Activated T-cell treated with anti-CD3 and anti-CD28 coated beads for 24 hours (primary cell): Measurements from ENCODE around the gene PXDN.
"Not testable (repeated sequence)": the region's sequence is repeated elsewhere in the genome, so short reads cannot be mapped to it uniquely, and the experiment has no call there.

Experiments used
- DNase-seq: peaks from one replicate; pipeline ENCODE4 v3.0.0-alpha.2; 2020; ENCODE audit warnings: low read depth

PXDN gene

DNA sequence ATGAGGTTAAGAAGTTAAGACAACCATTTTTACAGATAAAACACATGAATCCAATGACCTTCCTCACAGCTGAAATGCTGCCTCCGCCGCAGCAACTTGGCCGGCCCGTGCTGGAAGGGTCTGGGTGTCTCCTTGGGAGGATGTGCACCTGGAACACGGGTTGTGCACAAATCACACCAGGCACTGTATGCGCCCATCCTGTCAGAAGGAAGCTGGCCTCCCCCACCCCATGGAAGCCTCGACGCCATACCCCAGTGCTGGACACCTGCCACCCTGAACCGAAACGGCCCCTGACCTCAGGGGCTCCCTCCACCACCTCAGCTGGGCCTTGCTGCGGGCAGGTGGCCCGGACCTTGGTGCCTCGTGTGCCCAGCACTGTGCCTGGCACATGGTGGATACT is 111.8 kb downstream of the PXDN start:
- no peak for DNase-seq

DNA sequence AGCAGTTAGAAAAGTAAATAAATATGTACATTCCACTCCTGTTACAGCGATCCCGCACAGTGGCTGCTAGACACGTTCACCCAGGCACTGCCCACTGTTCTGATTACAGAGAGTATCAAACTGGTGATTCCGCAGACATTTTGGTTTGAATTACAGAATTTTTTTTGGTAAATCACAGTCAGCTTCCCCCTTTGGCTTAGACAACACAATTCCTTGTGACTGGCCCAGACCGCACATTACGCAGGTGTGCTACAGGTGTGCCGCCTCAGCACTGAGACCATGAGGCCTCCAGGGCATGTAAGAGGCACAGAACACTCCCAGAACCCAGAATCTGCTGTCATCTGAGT is 112.3 kb downstream of the PXDN start:
- no peak for DNase-seq

DNA sequence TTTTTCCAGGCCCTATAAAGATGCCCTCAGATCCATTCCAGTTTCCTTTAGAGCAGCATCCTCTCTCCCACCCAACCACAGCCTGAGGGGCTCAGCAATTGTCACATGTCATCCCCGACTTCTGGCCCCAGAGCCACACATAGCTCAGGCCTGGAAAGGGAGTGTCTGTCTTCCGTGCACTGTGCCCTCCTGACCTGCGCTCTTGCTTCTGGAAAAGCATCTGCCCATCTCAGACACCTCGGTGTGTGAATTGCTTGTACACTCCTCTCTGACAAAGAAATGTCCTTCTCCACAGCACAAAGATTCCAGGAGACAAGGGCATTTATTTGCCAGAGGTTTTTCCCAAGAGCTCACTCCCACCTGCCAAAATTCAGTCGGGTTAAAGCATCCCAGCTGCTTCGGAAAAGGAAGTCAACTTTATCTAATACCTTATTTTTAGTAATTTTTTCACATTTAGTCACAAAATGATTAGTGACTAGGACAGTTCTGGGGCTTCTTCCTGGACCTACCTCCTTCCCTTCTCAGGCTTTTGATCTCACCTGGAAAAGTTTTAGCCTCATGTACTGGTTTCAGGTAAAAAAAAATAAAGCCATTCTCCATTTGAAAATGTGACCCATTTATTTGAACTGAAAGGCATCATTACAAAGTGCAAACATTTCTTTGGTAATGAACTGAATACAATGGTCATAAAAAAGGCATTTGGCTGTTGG is 112.9 kb downstream of the PXDN start:
- no peak for DNase-seq

DNA sequence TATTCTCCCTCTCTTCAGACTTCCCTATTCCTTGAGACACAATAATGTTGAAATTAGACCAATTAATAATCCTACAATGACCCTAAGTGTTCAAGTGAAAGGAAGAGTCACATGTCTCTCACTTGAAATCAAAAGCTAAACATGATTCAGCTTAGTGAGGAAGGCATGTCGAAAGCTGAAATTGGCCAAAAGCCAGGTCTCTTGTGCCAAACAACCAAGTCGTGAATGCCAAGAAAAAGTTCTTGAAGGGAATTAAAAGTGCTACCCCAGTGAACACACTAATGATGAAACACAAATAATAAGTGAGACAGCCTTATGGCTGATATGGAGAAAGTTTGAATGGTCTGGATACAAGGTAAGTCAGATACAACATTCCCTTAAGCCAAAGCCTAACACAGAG is 115.4 kb downstream of the PXDN start:
- no peak for DNase-seq

DNA sequence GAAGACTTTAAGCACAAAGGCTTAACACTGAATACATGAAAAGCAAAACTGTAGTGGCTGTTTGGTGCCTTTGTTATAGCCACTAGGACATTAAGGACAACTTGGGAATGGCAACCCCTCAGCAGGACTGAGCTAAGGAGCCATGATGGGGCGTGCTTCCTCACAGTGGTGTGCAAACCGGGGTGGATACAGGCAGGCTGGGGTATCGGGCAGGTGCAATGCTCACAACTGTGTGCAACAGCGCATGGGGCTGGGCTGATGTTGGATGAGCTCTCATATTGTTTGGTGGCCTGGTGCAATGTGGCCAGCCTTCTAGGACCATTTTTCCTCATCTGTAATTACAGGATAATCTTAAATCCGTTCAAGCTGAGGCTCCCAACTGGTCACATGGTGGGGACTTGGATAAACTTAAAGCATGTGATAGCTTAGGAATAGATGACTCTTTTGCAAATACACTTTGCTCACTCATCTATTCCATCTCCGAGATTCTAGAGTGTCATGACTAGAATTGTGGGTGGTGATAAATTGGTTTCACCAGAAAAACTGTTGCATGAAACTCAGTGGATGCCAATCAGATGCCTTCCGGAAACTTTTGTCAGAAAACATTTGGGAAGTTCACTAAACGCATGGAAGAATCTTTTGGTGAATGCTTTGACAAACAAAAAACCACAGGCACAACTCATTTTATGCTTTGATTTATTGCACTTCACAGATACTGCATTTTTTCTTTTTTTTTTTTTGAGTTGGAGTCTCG is 116.5 kb downstream of the PXDN start:
- DNase-seq: no peak

DNA sequence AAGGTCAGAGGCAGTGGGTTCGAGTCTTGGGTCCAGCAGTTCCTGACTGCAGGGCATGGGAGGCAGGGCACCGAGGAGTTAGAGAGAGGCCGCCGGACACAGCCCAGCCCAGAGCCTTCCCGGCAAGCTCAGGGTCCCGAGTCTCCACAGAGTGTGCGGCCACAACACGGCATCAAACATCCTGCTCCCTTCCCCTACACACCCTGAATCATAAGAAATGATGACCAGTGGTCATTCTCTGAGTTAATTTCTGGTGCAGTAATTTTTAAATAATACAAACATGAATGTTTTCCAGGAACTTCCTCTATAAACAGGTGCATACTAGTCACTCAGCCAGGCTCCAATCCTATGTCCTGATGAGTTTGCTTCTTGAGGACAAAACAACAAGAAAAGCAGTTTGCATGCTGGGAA is 118.0 kb downstream of the PXDN start:
- no peak for DNase-seq

DNA sequence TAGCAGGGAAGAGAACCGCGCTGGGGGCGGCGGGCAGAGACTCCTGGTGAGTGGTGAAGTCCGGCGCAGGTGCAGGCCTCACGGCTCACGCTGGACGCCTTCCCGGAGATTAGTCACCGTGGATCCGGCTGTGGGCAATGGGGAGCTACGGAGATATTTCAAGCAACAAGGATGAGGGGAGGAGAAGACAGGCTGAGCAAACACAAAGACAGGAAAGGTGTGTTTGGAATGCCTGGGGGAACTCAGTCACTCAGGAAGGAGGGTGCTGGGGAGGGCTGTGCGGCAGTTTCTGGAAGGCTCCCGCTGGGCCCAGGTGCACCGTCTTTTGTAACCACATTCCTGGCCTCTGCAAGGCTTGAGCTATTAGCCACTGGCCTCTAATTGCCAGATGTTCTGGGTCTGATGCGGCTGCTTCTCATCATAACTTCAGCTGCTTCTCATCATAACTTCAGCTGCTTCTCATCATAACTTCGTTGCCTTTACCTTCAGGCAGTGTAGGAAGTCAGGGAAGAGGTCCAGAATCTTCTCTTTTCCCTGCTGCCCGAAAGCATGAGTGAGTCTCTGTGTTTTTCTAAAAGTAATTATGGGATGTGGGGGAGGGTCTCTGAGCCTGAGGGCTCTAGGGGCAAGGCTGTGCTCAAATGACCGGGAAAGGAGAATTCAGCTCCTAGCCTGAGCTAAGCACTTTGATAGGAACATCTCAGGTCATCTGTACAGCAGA is 118.9 kb downstream of the PXDN start:
- DNase-seq: no peak

DNA sequence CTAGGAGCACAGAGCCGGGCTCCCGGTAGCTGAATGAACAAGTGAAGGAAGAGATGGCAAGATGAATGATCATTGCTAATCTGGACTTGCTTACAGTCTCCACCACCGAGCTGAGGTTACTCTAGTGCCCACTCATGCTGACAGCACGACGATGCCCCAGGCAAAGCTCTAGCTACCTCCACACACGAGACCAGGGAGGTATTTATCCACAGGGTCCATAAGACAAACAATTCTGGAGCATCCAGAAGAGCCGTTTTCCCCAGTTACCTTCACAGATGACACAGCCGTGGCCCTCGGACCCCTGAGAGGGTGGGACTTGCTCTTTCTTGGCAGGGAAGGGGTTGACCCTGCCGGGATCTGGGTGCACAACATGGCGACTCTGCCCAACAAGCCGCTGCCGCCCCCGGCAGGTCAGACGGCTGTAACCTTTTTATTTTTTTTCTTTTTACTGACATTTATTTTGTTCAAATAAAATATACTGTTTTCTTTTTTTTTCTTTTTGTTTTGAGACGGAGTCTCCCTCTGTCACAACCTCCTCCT is 120.3 kb downstream of the PXDN start:
- DNase-seq: no peak

DNA sequence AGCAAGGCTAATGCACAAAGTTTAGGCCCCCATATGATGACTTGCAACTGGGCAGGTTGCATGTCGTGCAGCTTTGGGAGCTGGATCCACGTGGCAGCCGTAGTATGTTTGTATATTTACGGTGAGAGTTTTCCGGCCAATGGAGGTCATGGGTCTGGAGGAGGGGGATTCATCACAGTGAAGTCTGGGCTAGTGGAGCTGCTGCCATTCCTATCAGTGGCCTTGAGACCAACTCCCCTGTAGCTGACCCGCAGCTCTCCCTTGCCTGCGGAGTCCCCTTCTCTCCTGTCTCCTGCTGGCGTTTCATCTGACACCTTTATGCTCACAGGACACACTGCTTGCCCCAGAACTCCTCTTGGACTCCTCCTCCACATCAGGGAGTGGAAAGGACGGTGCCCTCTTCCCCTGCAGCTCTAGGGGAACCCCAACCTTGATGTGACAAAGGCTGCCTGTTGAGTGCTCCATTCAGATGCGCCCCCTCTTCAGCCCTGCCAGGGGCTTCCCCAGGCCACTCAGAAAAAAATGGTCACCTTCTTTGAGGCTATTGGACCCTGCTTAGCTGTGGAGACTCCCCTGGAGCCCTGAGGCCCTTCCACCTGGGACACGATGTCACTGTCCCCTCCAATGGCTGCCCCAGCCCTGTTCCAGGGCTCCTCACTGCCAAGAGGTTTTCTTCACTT is 121.7 kb downstream of the PXDN start:
- no peak for DNase-seq

DNA sequence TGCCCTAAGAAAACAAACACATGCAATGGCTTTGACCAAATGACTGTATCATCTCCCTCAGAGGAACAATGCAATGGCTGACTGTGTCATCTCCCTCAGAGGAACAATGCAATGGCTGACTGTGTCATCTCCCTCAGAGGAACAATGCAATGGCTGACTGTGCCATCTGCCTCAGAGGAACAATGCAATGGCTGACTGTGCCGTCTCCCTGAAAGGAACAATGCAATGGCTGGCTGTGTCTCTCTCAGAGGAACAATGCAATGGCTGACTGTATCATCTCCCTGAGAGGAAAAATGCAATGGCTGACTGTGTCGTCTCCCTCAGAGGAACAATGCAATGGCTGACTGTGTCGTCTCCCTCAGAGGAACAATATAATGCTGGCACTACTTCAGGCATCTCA is 122.3 kb downstream of the PXDN start:
- not testable (repeated sequence) for DNase-seq

DNA sequence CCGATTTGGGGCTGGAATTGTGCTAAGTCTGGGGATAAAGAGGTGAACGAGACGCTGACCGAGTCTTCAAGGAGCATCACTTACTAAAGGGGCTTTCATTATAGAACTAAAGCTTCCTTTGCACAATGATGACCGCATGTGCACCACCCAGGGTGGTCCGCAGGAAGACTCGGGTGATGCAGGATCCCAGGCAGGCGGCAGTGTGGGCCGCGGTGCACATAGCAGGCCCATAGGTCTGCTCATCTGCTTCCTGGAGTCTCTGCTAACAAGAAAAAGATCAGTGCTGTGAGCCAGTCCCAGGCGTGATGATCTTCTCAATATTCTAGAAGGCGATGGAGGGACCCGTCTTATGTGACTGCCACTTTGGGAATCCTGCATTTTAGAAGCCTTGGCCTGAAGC is 122.8 kb downstream of the PXDN start:
- DNase-seq: no peak

DNA sequence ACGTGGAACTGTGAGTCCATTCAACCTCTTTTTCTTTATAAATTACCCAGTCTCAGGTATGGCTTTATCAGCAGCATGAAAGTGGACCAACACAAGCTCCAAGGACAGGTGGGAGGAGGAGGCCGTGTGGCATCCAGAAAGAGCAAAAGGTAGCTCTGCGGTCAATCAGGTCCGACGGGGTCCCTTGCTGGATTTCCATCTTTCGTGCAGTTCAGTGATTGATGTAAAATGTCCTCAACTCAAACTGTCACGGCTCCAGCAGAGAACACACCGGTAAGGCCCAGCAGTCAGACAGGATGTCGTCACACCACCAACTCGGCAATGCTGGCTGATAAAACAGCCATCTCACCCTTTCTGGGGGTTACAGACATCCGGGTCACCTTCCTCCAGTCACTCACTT is 123.3 kb downstream of the PXDN start:
- no peak for DNase-seq

DNA sequence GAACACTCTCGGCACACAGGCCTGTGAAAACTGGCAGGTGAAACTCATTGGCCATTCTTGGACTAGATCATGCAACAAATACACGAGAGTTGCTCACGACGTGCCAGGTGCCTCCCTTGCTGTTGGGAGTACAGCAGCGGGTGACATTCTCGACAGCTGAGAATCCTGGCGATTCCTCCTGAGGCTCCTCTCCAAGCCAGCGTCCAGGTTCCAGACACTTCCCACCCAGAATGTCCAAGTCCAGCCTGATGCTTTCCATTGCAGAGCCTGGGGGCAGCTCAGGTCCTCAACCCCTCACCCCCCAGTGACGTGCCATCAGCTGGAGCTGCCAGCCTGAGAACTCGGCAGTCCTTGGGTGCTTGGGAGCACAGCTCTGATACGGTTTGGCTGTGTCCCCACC is 124.2 kb downstream of the PXDN start:
- no peak for DNase-seq

DNA sequence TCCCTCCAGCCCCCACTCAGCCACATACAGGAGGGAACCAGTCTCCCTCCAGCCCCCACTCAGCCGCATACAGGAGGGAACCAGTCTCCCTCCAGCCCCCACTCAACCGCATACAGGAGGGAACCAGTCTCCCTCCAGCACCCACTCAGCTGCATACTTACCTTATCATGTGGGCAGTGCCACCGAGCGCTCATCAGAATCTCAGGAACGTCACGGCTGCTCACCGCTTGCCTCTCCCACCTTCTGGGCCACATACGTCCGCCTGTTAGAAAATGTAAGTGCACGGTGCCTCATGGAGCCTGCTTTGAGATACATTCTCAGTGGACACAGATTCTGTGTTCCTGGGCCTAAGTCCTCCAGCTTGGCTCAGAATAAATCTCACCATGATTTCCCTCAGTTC is 124.8 kb downstream of the PXDN start:
- DNase-seq: no peak

DNA sequence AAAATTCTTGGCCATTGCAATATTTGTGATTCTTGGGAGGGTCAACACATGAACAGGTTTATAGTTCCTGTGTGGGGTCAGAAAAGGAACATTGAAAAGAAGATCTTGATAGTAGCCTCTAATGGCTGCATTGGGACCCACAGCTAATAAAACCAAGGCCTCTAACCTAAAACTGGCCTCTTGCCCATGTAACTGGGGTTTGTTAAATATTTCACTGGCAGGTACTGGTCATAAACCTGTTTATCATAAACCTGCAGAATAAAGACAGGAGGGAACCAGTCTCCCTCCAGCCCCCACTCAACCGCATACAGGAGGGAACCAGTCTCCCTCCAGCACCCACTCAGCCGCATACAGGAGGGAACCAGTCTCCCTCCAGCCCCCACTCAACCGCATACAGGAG is 125.3 kb downstream of the PXDN start:
- DNase-seq: no peak

DNA sequence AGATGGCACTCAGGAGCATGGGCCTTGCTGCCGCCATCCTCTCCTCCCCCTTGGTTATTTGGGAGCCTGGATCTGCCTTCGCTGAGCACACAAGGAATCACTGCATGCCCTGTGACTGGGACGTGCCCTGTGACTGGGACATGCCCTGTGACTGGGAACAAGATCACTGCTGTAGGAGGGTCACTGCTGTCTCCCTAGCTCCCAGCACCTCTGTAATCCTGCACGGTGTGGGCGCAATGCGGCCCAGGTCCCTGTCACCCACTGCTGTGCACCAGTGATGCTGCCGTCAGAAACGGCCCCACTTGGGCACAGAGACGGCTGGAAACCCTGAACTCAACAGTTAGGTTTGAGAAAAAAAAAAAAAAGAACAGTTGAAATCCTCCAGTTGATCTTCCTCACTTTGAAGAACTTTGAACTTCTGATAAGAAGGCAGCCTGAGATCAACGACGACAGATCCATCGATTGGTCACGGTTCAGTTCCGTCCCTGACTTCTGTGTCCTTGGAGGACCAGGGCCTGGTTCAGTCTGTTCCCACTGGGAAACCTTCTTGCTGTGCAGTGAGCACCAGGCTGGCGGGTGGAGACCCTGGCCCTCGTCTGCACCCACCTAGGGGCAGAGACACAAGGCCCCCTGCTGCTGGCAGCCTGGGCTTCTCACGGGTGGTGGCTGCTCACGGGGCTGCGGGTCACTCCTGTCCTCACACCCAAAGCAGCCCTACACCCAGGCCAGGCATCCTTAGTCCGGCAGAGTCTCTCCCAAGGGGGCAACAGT is 125.9 kb downstream of the PXDN start:
- no peak for DNase-seq

DNA sequence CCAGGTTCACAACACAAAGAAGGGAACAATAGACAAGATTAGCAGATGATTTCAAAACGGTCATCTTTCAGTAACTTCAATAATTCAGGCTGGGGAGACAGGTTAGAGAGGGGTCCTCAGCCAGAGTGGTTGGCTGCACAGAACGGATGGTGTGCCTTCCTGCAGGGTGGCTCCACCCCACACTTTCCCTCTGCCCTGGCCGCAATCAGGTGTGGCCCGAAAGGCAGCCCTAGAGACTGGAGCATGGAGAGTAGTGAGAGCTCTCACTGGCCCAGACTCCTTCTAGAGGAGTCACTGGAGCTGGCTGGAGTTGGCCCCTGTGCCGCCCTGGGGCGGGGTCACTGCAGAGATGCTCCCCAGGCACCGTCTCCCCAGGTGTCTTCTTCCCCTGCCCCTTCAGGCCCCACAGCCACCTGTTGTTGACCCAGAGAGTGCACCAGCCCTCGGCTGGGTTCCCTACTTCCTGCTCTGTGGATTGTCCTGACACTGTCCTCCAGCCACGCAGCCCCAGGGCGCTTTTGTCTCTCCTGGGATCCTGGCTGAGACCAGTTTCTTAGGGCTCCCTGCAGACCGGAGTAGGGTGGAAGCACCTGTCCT is 126.8 kb downstream of the PXDN start:
- no peak for DNase-seq

DNA sequence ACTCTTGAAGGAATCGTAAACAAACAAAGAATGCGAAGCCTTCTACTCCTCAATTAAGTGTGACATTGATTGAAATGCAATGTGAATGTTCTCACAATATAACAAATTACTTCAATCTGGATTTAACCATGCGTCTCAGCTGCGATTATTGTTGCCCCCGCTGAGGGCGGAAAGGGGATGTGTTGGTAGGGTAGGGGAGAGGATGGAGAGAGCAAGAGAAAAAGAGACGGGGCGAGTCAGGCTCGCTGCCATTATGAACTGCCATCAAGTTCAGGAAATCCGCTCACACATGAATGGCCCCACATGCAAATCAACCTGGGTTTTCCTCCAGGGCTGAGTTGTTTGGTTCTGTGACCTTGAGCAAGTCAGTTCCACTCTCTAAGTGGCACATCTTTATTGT is 129.8 kb downstream of the PXDN start:
- no peak for DNase-seq

DNA sequence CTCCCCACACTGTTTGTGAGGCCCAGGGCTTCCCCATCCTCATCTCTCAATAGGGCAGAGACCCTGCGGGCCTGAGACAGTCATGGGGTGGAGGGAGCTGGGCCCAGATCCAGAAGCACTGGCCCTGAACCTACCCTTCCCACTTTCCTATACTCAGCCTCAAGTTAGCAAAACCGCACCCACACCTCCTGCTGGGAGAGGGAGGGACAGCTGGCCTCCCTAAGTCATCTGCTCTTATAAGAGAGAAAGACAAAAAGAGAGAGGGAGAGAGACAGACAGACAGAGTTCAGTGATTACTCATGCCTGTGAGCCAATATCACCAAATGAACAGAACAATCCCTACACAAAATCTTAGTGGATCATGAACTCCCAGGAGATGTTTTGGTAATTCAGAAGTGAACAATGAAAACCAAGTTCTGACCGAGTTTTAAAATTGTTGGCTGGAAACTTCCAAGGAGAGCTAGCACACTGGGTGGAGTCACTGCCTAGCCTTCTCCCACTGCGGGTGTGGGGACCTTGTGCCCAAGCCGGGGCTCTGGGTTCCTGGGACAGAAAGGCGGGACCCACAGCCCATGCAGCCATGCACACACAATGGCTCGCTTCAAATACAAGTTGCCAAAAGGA is 130.5 kb downstream of the PXDN start:
- no peak for DNase-seq

DNA sequence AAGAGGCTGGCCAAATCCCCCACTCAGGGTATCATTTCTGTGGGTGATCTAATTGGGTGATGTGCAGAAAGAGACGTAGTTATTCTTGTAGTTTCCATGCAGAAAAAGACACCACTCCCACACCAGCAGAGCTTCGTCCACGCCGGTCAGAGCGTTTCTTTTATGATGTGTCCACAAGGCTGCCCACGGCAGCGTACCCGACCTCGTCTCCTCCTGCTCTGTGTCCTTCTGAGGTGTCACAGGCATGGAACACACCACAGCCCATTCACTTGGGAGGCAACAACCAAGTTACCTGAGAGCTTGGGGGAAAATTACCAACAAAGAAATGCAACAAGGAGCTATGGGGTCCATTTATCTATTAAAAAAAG is 131.3 kb downstream of the PXDN start:
- no peak for DNase-seq
